Measurements from ENCODE around the gene ZNF879.

Gene ZNF879

DNA sequence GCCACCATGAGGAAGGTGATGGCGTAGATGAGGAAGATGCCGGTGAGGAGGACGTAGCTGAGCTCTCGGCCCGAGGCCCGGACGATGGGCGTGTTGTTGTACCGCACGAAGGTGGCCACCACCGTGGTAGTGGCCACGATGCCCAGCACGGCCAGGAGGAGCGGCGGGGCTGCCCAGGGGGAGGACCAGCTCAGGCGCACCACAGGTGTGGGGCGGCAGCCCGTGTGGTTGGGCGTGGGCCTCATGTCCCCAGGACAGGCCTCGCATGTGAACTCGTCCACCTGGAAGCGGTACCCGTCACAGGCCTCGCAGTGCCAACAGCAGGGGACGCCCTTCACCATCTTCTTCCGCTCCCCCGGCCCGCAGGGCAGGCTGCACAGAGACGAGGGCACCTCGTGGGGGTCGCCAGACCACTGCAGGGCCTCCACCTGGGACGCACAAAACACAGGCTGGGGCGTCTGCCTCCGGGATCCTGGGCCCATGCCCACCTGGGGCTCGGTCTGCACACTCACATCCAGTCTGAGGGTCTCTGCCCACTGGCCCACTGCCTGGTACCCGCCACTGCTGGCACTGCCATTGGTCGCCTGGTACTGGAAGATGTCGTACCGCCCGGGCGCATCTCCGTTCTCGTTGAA lies 37.2 kb upstream of the ZNF879 start:
- peaks cover 6% of the 10 kb centered on the region for H3K27me3 Mint-ChIP-seq (ENCODE audit: low read depth, poor library complexity)
- no peaks in the 10 kb centered on the region for H3K4me1 Mint-ChIP-seq
- H3K27ac Mint-ChIP-seq: no peak overlapping the region
- H3K9me3 Mint-ChIP-seq: peaks cover 88% of the 10 kb centered on the region
- H3K4me3 Mint-ChIP-seq: no peak overlapping the region
- DNase-seq: no peak
- TF ChIP-seq, protein P1, sequence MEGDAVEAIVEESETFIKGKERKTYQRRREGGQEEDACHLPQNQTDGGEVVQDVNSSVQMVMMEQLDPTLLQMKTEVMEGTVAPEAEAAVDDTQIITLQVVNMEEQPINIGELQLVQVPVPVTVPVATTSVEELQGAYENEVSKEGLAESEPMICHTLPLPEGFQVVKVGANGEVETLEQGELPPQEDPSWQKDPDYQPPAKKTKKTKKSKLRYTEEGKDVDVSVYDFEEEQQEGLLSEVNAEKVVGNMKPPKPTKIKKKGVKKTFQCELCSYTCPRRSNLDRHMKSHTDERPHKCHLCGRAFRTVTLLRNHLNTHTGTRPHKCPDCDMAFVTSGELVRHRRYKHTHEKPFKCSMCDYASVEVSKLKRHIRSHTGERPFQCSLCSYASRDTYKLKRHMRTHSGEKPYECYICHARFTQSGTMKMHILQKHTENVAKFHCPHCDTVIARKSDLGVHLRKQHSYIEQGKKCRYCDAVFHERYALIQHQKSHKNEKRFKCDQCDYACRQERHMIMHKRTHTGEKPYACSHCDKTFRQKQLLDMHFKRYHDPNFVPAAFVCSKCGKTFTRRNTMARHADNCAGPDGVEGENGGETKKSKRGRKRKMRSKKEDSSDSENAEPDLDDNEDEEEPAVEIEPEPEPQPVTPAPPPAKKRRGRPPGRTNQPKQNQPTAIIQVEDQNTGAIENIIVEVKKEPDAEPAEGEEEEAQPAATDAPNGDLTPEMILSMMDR (IDR thresholded peaks at IDR 0.05): no peak
- no peaks in the 10 kb centered on the region for H3K36me3 Mint-ChIP-seq (ENCODE audit: low read depth)

DNA sequence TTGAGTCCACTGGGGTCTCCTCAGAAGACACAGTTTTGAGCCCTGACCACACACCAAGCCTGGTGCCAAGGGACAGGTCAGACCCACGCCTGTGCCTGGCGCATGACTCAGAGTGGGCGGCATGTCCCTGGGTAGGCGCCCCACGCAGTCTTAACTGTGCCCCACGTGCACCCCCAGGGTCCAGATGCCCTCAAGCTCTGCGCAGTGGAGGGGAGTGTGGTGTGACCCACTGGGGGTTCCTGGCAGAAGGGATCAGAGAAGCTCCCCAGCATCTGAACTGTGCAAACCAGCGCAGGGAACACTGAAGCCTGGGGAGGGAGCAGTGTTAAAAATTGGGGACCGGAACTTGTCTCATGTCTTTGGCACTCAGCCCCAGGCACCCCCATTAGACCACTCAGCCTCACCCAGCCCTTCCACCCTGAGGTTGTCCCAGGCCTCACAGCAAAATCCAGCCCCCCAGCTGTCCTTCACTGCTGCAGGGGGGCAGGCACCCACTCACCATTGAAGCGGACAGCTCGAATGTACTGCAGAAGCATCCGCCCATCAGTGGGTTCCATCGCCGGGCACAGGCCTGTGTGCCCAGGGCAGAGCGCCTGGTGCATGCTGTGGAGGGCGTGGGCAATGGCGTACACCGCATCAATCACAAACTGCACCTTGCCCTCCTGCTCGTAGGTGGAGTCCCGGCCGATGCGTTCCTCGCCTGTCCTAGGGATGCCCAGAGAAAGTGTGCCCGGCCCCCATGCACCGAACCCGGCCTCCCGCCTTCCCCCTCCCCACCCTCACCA lies 35.0 kb upstream of the ZNF879 start:
- H3K4me3 Mint-ChIP-seq: no peak overlapping the region
- H3K9me3 Mint-ChIP-seq: peaks cover 89% of the 10 kb centered on the region
- H3K27me3 Mint-ChIP-seq (ENCODE audit: low read depth, poor library complexity): peaks cover 21% of the 10 kb centered on the region
- TF ChIP-seq, protein P1 (IDR thresholded peaks at IDR 0.05): no peak
- H3K27ac Mint-ChIP-seq: no peak overlapping the region
- no peak for DNase-seq
- no peaks in the 10 kb centered on the region for H3K36me3 Mint-ChIP-seq (ENCODE audit: low read depth)
- H3K4me1 Mint-ChIP-seq: no peaks in the 10 kb centered on the region

DNA sequence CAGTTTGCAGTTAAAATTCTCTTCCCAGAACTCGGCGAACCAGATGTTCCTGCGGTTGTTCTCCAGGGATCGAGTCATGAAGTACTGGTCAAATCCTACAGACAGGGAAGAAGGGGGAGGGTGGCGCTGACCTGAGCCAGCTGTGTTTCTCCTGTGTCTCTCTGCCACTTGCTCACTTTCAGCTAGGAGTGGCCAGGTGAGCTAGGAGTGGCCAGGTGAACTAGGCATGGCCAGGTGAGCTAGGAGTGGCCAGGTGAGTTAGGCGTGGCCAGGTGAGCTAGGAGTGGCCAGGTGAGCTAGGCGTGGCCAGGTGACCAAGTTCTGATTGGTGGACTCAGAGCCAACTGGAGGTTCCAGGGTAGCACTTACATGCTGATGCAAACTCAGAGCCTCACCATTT lies 34.3 kb upstream of the ZNF879 start:
- no peaks in the 10 kb centered on the region for H3K36me3 Mint-ChIP-seq (ENCODE audit: low read depth)
- DNase-seq: no peak
- TF ChIP-seq, protein P1 (IDR thresholded peaks at IDR 0.05): no peak

DNA sequence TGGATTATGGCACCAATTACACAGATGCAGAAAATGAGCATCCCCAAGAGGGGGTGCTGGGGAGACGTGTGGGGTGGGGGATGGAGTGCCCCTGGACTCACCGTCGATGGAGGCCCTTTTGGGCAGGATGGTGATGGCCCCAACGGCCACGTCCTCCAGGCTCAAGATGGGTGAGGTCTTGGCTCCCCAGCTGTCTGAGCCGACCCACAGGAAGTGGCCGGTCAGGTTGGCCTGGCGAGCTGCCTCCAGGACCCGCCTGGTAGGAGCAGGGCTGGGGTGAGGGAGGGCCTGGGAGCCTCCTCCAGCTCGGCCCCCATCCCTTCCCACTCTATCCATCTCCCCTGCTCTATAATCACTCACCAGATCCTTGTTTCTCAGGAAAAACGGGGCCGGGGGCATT lies 33.1 kb upstream of the ZNF879 start:
- Mint-ChIP-seq H3K4me3 (no peak overlapping the region), H3K27me3 (ENCODE audit: low read depth, poor library complexity) (peaks cover 36% of the 10 kb centered on the region), H3K27ac (no peak overlapping the region), H3K9me3 (peaks cover 76% of the 10 kb centered on the region), H3K4me1 (peaks cover 3% of the 10 kb centered on the region), H3K36me3 (ENCODE audit: low read depth) (no peaks in the 10 kb centered on the region)
- TF ChIP-seq, protein P1 (IDR thresholded peaks at IDR 0.05): no peak
- no peak for DNase-seq

More for the DNA sequence above, 34.3 kb upstream of the ZNF879 start:
- Mint-ChIP-seq H3K27me3 (ENCODE audit: low read depth, poor library complexity) (peaks cover 28% of the 10 kb centered on the region), H3K9me3 (peaks cover 83% of the 10 kb centered on the region), H3K27ac (no peak overlapping the region), H3K4me1 (no peaks in the 10 kb centered on the region), H3K4me3 (no peak overlapping the region)

DNA sequence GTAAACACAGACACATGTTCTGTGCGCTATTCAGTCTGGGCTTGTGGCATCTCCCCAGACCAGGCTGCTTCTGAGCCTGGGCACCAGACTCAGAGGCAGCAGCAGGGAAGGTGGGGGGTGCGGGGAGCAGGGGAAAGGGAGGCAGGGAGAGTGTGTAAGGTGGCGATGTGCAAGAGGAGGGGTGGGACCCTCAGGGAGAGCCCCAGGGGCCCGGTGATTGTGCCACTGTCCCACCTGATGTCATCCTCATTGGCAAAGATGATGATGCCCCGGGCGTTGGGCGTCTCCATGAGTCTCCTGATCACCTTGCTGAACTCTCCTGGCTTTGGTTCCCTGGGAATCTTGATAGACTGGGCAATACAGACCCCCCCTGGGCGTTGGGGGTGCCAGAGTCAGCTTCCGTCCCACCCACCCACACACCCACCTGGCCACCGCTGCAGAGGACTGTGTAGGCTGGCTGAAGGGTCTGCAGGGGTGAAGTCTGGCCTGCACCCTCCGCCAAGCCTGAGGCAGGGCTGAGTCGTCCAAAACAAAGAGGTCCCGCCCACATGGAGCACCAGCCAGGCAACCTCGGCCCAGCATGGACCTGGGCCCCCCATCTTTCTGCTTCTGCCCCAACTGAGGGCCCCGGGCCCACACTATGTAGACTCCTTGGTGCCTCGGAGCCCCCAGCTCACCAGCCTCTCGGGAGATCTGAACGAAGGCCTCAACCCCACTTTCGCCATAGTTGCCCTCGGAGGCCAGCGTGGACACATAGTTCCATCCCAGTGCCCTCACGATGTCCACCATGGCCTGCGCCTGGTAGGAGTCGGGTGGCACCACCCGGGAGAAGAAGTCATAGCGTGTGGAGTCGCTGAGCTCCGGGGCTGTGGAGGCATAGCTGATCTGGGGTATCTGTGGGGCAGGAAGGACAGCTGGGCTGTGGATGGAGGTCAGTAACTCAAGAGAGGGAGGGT lies 32.1 kb upstream of the ZNF879 start:
- TF ChIP-seq, protein P1 (IDR thresholded peaks at IDR 0.05): no peak
- H3K4me3 Mint-ChIP-seq: no peak overlapping the region

More for the DNA sequence above, 32.1 kb upstream of the ZNF879 start:
- peaks cover 3% of the 10 kb centered on the region for H3K4me1 Mint-ChIP-seq
- H3K9me3 Mint-ChIP-seq: peaks cover 72% of the 10 kb centered on the region
- H3K27ac Mint-ChIP-seq: no peak overlapping the region
- DNase-seq: no peak
- H3K36me3 Mint-ChIP-seq (ENCODE audit: low read depth): no peaks in the 10 kb centered on the region
- H3K27me3 Mint-ChIP-seq (ENCODE audit: low read depth, poor library complexity): peaks cover 46% of the 10 kb centered on the region
